ENCODE data around the gene FAM3D. TPM values are rescaled to one million over a fixed set of nuclear protein-coding genes. Genes with fewer than 3 reads are reported as not detected.

The FAM3D gene
- total RNA-seq, 1 donor from 2014 or later: 0.35 TPM

- H3K36me3 Mint-ChIP-seq (ENCODE audit: low read depth): no peaks in the 10 kb centered on the region
- no peaks in the 10 kb centered on the region for H3K4me1 Mint-ChIP-seq
- no peak overlapping the region for H3K4me3 Mint-ChIP-seq
- DNase-seq (ENCODE audit: low read depth, low spot score): no peak
- no peak for TF ChIP-seq CTCF (conservative IDR thresholded peaks at IDR 0.05)
- no peak overlapping the region for H3K27ac Mint-ChIP-seq (ENCODE audit: unreplicated experiment)
- peaks cover 5% of the 10 kb centered on the region for H3K27me3 Mint-ChIP-seq (ENCODE audit: low read depth)
- H3K9me3 Mint-ChIP-seq: no peaks in the 10 kb centered on the region
These were observed 13.9 kb downstream of the FAM3D start for GRCh38 chr3:58652624-58653023.

- H3K36me3 Mint-ChIP-seq (ENCODE audit: low read depth): no peaks in the 10 kb centered on the region
- no peak overlapping the region for H3K4me3 Mint-ChIP-seq
- DNase-seq (ENCODE audit: low read depth, low spot score): no peak
- peaks cover 2% of the 10 kb centered on the region for H3K27me3 Mint-ChIP-seq (ENCODE audit: low read depth)
- no peak for TF ChIP-seq CTCF (conservative IDR thresholded peaks at IDR 0.05)
- no peaks in the 10 kb centered on the region for H3K4me1 Mint-ChIP-seq
- H3K9me3 Mint-ChIP-seq: no peaks in the 10 kb centered on the region
- H3K27ac Mint-ChIP-seq (ENCODE audit: unreplicated experiment): no peak overlapping the region
These were observed 15.3 kb downstream of the FAM3D start for GRCh38 chr3:58651276-58651675.

GRCh38 chr3:58647381-58648141 is 19.0 kb downstream of the FAM3D start:
- no peak overlapping the region for H3K4me3 Mint-ChIP-seq
- no peaks in the 10 kb centered on the region for H3K4me1 Mint-ChIP-seq
- no peak for DNase-seq (ENCODE audit: low read depth, low spot score)
- no peaks in the 10 kb centered on the region for H3K27me3 Mint-ChIP-seq (ENCODE audit: low read depth)
- no peak for TF ChIP-seq CTCF (conservative IDR thresholded peaks at IDR 0.05)
- H3K27ac Mint-ChIP-seq (ENCODE audit: unreplicated experiment): no peak overlapping the region
- no peaks in the 10 kb centered on the region for H3K36me3 Mint-ChIP-seq (ENCODE audit: low read depth)
- no peaks in the 10 kb centered on the region for H3K9me3 Mint-ChIP-seq

- no peak overlapping the region for H3K4me3 Mint-ChIP-seq
- H3K36me3 Mint-ChIP-seq (ENCODE audit: low read depth): no peaks in the 10 kb centered on the region
These were observed 20.1 kb downstream of the FAM3D start for GRCh38 chr3:58646503-58646902.

GRCh38 chr3:58645726-58646125 is 20.8 kb downstream of the FAM3D start:
- no peak for TF ChIP-seq CTCF (conservative IDR thresholded peaks at IDR 0.05)
- Mint-ChIP-seq H3K27me3 (ENCODE audit: low read depth) (no peaks in the 10 kb centered on the region), H3K27ac (ENCODE audit: unreplicated experiment) (no peak overlapping the region), H3K4me1 (no peaks in the 10 kb centered on the region), H3K36me3 (ENCODE audit: low read depth) (no peaks in the 10 kb centered on the region), H3K4me3 (no peak overlapping the region), H3K9me3 (no peaks in the 10 kb centered on the region)
- DNase-seq (ENCODE audit: low read depth, low spot score): no peak

More at GRCh38 chr3:58646503-58646902, 20.1 kb downstream of the FAM3D start:
- Mint-ChIP-seq H3K27ac (ENCODE audit: unreplicated experiment) (no peak overlapping the region), H3K4me1 (no peaks in the 10 kb centered on the region), H3K9me3 (no peaks in the 10 kb centered on the region), H3K27me3 (ENCODE audit: low read depth) (no peaks in the 10 kb centered on the region)
- DNase-seq (ENCODE audit: low read depth, low spot score): no peak
- no peak for TF ChIP-seq CTCF (conservative IDR thresholded peaks at IDR 0.05)

Data from neural crest cell (in vitro differentiated cells).